GM19035 (cell line): ENCODE measurements around the gene CEMIP.
"Not testable (repeated sequence)": the region's sequence is repeated elsewhere in the genome, so short reads cannot be mapped to it uniquely, and the experiment has no call there.

Experiments used
- ATAC-seq: cut with Tn5 transposase; IDR thresholded peaks from one replicate; pipeline ENCODE4 v1.9.1; 2021; ENCODE audit not compliant: unreplicated experiment

Gene CEMIP

DNA sequence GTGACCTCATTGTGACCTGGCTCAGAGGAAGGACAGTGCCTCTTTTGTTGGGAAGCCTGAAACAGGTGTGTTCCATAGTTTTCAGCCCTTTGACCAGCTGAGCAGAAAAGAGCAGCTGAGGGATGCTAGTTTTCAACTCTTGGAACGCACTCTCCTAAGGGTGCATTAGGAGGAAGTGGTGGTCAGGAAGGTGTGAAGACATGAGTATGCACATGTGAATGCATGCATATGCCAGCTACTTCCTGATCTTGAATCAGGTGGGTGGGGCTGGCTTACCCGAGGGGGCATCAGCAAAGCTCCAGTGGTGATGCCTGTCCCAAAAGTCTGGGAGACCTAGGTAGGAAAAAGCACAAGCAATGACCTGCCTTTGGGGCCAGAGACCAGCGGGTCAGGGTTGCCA is 23.3 kb upstream of the CEMIP start:
- ATAC-seq, result no peak

DNA sequence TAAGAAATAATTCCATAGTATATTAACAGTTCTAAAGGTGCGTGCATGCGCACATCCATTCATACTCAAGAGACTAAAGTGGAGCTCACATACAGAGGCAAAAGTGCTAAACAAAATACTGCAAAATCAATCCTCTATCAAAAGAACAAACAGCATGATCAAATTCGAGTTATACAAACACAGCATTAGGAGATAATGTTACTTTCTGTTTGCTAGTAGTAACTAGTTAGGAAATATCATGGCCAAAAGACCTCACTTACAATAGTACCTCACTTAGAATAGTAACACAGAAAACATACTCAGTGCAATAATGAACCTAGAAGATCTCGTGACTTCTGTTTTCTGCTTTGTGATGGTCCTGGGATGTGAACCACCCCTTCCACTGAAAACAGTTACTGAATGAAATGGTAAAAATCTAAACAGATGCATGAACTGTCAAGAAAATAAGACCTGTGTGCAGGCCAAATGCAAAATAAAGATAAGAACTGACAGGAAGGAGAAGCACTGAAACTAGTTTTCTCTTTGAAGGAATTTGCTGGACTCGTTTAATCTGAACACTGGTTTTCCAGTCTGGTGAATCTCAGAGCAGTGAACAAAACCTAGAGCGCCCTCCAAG is 20.9 kb upstream of the CEMIP start:
- no peak for ATAC-seq

DNA sequence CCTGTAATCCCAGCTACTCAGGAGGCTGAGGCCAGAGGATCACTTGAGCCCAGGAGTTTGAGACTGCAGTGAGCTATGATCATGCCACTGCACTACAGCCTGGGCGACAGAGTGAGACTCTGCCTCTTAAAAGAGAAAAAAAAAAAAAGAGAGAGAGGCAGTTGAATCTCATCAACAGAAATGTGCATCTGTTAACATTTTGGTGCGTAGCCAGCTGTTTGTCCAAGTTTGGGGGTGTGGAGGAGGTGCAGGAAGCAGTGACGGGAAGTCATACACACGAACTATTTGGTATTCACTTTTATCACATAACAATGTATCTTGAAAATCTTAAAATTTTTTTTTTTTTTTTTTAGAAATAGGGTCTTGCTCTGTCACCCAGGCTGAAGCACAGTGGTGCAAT is 18.2 kb upstream of the CEMIP start:
- ATAC-seq, result no peak

DNA sequence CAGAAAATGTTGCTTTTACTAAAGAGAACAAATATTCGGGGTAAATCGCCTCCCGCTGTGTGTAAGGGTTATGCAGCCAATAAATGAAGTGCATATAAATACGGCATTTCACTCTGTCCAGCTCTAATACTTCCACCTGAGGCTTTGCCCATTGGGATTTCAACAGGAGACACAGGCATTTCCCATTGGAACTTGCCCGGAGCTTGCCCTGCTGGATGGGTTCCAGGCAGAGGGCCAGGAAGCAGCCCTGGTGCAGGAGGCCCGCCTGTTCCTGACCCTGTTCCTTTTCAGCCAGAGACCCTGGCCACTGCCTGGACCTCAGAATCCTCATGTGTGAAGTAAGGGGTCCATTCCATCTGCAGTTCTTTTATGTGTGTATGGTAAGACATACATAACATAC is 17.4 kb upstream of the CEMIP start:
- no peak for ATAC-seq

- not testable (repeated sequence) for ATAC-seq
These were observed 15.9 kb upstream of the CEMIP start for GRCh38 chr15:80763235-80763634.

DNA sequence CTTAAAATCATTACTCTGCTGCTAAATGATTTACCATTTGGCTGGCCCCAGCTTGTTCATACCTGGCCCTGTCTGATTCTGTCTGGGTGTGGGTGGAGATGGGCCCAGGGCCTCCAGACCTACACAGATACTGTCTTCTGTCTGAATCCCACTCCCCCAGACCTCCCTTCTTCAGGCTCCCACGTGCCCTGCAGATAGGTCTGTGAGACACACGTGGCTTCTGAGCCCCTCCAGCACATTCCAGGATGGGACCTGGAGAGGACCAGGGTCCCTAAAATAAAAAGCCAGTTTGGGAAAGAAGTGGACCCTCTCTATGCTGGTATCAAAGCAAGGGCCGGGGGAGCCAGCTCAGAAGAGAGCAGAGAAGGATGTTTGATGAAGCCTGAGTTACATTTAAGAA is 14.6 kb upstream of the CEMIP start:
- ATAC-seq, result no peak

DNA sequence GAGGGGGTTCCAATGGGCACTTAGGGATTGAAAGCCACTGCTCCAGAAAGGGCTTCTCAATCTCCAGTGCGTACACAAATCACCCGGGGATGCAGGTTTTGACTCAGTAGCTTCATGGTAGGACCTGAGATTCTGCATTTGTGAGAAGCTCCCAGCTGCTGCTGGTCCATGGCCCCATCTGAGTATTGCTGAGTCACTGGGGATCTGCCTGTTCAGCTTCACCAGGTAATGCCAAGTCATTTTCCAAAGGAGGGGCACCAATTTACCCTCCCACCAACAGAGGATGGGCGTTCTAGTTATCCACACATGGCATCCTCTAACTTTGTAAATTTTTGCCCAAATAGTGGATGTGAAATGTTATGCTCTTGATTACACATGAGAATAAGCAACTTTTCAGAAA is 12.9 kb upstream of the CEMIP start:
- no peak for ATAC-seq

DNA sequence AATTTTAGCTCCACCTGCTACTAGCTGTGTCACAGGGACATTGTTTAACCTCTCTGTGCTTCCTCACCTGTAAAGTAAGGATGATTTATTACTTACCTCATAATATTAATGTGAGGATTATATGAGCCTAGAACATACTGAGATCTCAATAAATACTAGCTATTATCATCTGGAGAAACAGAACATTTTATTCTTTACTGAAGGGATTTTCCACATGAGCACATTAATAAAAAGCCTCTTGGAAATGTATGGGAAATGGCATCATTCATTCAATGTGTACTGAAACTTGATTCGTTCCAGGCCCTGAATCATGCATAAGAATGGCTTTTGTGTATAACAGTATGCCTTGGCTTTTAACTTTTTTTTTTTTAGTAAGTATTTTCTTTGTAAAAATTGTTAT is 11.0 kb upstream of the CEMIP start:
- ATAC-seq, result no peak

DNA sequence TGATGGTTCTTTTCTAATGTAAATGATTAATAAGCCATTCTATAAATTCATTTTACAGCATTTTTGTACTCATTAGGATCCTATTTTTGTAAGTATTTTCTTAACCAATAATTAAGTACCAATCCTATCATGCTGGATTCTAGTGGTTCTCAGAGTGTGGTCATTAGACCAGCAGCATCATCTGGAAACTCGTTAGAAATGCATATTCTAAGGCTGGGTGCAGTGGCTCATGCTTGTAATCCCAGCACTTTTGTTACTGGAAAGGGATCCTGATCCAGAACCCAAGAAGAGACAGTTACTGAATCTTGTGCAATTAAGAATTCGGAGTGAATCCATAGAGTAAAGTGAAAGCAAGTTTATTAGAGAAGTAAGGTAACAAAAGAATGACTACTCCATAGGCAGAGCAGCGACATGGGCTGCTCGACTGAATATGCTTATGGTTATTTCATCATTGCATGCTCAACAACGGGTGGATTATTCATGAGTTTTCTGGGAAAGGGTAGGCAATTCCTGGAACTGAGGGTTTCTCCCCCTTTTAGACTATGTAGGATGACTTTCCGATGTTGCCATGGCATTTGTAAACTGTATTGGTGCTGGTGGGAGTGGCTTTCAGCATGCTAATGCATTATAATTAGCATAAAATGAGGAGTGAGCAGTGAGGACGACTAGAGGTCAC is 9.9 kb upstream of the CEMIP start:
- ATAC-seq, result no peak

GRCh38 chr15:80769829-80770705 is 9.1 kb upstream of the CEMIP start:
- no peak for ATAC-seq

DNA sequence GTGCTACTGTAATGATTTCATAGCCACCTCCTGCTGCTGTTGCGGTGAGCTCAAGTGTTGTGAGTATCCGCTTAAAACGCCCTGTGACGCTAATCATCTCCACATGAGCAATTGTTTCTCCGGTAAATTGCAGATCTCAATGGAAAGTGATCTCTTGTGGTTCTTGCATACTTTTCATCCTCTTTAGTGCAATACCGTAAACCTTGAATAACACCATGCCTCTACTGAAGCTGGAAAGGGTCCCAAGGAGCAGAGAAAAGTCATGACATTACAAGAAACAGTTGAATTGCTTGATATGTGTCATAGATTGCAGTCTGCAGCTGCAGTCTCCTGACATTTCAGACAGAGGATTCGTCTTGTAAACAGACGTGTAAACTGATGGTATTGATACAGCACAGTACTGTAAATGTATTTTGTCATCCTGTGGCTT is 6.0 kb upstream of the CEMIP start:
- no peak for ATAC-seq

DNA sequence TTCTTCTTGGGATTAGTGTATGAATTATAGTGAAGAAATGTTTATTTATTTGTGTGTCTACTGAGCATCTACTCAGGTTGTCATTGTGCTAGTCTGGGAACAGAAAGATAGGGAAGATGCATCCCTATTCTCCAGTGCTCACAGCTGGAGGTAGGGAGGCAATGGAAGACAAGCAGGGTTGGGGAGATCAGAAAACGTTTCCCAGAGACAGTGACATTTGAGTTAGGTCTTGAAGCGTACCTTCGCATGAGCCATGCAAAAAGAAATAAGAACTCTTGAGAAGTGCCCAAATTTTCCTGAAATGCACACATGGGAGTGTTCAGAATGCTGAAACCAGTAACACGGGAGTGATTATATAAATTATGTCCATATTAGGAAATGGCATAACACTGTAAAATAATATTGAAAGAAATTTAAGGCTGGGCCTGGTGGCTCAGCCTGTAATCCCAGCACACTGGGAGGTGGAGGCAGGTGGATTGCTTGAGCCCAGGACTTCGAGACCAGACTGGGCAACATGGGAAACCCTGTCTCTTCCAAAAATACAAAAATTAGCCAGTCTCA is 5.3 kb upstream of the CEMIP start:
- no peak for ATAC-seq

GRCh38 chr15:80774486-80774885 is 4.7 kb upstream of the CEMIP start:
- no peak for ATAC-seq

DNA sequence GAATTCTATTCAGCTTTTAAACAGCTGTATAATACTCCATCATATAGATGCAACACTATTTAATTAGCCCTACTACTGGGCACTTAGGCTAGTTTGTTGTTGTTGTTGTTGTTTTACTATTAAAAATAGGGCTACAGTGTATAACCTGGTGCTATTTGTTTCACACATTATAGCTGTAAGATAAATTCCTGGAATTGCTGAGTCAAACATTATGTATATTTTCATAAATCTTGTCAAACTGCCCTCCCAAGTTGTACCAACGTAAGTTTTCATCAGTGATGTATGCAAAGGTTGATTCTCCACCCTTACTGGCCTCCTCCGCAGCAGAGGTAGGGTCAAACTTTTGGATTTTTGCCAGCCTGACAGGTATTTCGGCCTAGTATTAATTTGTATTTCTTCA is 3.8 kb upstream of the CEMIP start:
- ATAC-seq, result no peak

- no peak for ATAC-seq
These were observed 2.6 kb upstream of the CEMIP start for GRCh38 chr15:80776420-80777045.

- ATAC-seq, result no peak
These were observed 2.0 kb upstream of the CEMIP start for GRCh38 chr15:80777137-80777536.

DNA sequence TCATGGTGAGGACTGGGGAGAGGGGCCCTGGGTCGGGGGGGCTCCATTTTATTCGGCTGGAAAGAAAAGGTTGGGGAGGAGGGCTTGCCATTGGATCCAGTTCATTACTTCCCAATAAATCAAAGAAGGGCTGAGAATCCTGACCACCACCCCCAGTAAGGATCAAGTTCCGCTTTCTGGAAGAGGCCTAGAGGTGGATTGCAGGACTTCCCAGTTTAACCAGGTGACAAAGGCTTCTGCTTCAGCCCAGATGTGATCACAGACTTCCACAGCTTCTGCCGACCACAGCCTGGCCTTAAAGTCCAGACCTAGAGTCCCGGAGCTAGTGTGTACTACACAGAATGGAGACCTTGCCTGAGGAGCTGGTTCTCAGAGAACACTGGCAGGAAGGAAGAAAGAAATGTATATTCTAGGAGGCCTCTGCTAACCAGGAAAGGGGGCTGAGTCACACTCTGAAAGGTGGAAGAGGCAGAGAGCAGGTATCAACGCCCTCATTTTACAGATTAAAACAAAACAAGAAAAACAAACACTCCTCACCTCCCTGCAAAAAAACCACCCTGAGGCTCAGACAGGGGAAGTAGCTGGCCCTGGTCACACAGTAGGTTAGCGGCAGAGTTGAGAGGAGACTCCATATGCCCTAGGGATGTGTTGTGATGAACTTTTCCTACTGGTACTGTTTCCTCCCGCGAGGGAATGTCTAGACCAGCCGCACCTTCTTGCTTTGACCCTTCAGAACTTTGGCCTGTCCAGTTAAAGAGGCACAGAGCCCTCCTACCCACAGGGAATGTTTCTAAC is 1.1 kb upstream of the CEMIP start:
- ATAC-seq, result no peak

DNA sequence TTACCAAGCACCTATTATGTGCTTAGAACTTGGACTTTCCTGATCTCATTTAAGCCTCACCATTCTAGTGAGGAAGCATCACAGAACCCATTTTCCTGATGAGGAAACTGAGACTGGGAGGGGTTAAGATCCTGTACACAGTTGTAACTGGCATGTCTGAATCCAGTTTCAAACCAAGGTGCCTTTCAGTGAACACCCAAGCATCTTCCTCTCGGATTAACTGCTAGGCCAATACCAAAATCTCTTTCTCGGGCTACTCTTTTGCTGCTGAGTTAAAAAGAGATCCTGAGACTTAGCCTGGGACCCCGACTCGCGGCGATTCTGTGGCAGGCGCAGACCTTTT is 578 bp upstream of the CEMIP start:
- no peak for ATAC-seq

DNA sequence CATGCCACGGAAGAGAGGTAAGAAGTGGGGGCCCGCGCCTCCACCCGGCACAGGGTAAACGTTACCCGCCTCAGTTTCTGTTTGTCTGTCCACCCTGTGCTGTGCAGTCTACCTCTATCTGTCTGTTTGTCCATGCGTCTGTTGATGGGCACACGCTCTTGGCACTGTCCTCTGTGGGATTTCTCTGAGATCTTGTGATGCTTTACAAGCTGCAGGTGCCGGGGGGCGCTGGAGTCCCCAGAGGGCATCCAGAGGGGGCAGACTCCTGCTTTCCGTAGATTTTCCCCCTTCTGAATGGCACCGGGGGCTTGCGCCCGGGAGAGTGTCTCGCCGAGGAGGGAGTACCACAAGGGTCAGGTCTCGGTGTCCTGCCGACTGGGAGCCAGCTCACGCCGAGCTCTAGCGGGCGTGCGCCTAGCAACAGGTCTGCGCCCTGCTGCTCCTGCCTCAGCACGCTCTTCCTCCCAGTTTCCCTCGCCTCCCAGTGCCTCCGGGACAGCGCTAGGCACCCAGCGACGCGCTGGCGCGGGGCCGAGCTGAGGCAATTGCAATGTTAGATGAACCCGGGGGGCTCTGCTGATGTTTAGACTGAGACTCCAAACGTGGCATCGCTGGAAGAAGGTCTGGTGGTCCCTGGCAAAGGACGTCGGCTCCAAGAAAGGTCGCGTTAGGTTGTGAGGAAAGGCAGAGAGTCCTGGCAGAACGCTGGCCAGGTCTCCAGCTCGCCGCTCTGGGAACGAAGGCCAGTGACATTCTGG is 667 bp downstream of the CEMIP start:
- ATAC-seq, result no peak
